Measurements from ENCODE around the gene STARD10.

Gene STARD10

DNA sequence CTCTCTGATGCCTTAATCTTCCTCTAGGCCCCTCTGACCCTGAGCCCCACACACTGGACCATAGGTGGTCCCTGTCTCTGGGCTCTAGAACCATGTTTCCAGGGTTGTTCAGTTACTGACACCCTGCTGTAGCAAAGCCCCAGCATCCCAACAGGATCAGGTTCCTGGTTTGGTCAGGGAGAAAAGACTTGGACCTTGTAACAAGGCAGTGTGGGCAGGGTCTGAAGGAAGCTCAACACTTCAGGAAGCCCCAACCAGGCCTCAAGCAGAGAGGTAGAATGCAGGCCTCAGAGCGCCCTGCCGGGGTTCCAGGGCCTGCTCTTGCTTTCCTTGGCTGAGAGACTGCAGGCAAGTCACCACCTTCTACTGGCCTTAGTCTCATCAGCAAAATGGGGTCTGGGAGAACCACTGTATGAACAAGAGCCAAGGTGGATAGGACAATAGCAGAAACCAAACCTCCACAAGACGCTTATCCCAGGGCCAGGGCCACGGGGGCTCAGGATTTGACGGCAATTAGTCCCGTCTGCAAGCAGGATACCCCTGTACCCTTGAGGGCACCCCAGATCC is 46.5 kb downstream of the STARD10 start:
- 95% methylated on average over 6 of the region's 6 CpGs for WGBS
- no peak overlapping the region for H3K4me3 ChIP-seq (ENCODE audit: low read length)
- H3K27ac ChIP-seq (ENCODE audit: low read depth, low read length), result no peak overlapping the region

DNA sequence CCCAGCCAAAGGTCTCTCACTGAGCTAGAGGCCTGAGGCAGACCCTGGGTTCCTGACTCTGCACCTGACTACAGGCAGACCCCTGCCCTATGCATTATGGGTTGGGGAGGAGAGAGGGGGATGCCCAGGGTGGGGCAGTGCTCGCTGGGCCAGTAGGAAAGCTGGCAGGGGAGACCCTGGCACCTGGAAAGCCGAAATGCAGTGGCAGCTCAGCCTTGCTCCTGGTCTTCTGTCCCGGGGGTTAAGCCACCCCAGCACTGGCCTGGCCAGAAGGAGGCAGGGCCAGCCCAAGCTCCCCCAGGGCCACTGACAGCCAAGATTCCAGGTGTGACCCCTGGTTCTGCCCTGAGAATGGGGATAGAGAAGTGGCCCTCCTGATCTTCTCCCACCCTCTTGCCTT is 47.0 kb downstream of the STARD10 start:
- H3K9me3 ChIP-seq (ENCODE audit: insufficient read depth, low read depth, low read length), result no peaks in the 10 kb centered on the region
- H3K9ac ChIP-seq (ENCODE audit: low read depth, low read length), result no peak overlapping the region
- no peak overlapping the region for H3K4me3 ChIP-seq (ENCODE audit: low read length)
- H3K4me1 ChIP-seq (ENCODE audit: insufficient read depth, low read length), result peaks cover 17% of the 10 kb centered on the region
- H3K36me3 ChIP-seq (ENCODE audit: insufficient read depth, low read length), result no peaks in the 10 kb centered on the region
- H3K27ac ChIP-seq (ENCODE audit: low read depth, low read length), result no peak overlapping the region
- H3K27me3 ChIP-seq (ENCODE audit: insufficient read depth, low read length), result no peaks in the 10 kb centered on the region
- WGBS, result 90% methylated on average over 3 of the region's 3 CpGs

More for the DNA sequence above, 46.5 kb downstream of the STARD10 start:
- Histone ChIP-seq H3K9ac (ENCODE audit: low read depth, low read length) (no peak overlapping the region), H3K4me1 (ENCODE audit: insufficient read depth, low read length) (peaks cover 12% of the 10 kb centered on the region; the same call in 1 of the 2 replicates), H3K9me3 (ENCODE audit: insufficient read depth, low read depth, low read length) (no peaks in the 10 kb centered on the region), H3K27me3 (ENCODE audit: insufficient read depth, low read length) (no peaks in the 10 kb centered on the region), H3K36me3 (ENCODE audit: insufficient read depth, low read length) (no peaks in the 10 kb centered on the region)

DNA sequence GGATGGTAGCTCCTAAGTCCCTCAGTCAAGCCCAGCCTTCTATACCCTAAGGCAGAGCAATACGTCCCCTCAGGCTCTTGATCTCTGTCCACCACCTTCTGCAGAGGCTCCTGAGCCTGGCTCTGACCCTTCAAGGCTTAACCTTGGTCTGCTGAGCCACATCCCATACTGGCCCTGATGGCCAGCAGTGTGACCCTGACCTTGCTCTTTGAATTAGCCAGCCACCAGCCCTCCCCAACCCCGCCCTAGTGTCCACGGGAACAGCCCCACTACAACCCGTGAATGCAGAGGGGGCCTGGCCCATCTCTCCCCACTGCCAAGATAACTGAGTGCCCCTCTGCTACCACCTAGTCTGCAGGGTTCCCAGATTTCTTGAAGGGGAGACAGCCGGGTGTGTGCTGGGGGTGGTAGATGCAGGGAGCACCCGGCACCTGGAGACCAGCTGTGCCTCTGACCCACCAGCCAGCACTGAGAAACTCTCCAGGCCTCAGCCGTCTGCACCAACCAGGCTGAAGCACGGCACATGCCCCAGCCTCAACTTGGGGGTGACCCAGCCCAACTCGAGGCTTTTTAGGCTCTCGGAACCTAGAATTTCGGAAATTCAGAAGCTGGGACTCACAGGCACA is 47.8 kb downstream of the STARD10 start:
- H3K9me3 ChIP-seq (ENCODE audit: insufficient read depth, low read depth, low read length), result no peaks in the 10 kb centered on the region
- WGBS, result 86% methylated on average over 11 of the region's 11 CpGs
- H3K36me3 ChIP-seq (ENCODE audit: insufficient read depth, low read length), result no peaks in the 10 kb centered on the region
- H3K27ac ChIP-seq (ENCODE audit: low read depth, low read length), result no peak overlapping the region
- no peak overlapping the region for H3K9ac ChIP-seq (ENCODE audit: low read depth, low read length)
- H3K4me1 ChIP-seq (ENCODE audit: insufficient read depth, low read length), result peaks cover 21% of the 10 kb centered on the region
- H3K27me3 ChIP-seq (ENCODE audit: insufficient read depth, low read length), result no peaks in the 10 kb centered on the region
- H3K4me3 ChIP-seq (ENCODE audit: low read length), result no peak overlapping the region

DNA sequence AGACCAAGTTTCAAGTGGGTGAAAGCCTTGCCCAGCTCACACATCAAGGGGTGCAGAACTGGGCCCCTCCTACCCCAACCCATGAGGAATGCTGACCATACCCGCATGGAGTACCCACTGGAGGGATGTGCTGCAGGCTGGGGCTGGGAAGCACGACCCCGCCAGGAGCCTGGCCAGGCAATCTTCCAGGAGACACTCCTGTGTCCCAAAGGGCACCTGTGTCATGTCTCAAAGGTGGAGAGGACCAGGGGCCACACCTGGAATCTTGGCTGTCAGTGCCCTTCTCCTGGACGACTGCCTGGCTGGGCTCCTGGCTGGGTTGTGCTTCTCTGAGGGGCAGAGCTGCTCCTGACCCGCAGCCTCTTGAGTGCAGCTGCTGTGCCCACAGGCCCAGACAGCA is 48.3 kb downstream of the STARD10 start:
- H3K4me3 ChIP-seq (ENCODE audit: low read length), result no peak overlapping the region
- no peaks in the 10 kb centered on the region for H3K27me3 ChIP-seq (ENCODE audit: insufficient read depth, low read length)
- 88% methylated on average over 5 of the region's 5 CpGs for WGBS
- H3K9me3 ChIP-seq (ENCODE audit: insufficient read depth, low read depth, low read length), result no peaks in the 10 kb centered on the region
- H3K9ac ChIP-seq (ENCODE audit: low read depth, low read length), result no peak overlapping the region
- H3K27ac ChIP-seq (ENCODE audit: low read depth, low read length), result no peak overlapping the region
- no peaks in the 10 kb centered on the region for H3K36me3 ChIP-seq (ENCODE audit: insufficient read depth, low read length)
- H3K4me1 ChIP-seq (ENCODE audit: insufficient read depth, low read length), result peaks cover 24% of the 10 kb centered on the region

DNA sequence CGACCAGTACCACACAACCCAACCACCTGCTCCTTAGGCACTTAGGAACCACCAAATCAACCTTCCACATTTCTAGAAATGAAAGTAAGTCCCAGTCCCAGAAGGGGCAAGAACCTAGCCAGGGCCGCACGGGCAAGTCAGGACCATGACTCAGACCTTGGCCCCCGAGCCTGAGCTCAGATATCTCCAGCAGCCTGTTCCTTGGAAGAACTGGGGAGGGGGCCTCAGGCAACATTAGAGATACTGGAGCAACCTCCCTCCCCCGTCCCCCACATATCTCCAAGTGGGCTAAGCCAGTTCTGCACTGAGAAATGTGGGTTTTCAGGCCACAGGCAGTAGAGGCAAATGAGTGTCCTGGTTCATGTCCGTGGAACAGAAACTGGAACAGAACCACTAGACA is 49.4 kb downstream of the STARD10 start:
- no peak overlapping the region for H3K4me3 ChIP-seq (ENCODE audit: low read length)
- no peaks in the 10 kb centered on the region for H3K27me3 ChIP-seq (ENCODE audit: insufficient read depth, low read length)
- peaks cover 27% of the 10 kb centered on the region for H3K4me1 ChIP-seq (ENCODE audit: insufficient read depth, low read length)
- no peak overlapping the region for H3K9ac ChIP-seq (ENCODE audit: low read depth, low read length)
- H3K36me3 ChIP-seq (ENCODE audit: insufficient read depth, low read length), result no peaks in the 10 kb centered on the region
- H3K9me3 ChIP-seq (ENCODE audit: insufficient read depth, low read depth, low read length), result no peaks in the 10 kb centered on the region
- no peak overlapping the region for H3K27ac ChIP-seq (ENCODE audit: low read depth, low read length)
- WGBS, result 80% methylated on average over 6 of the region's 6 CpGs

DNA sequence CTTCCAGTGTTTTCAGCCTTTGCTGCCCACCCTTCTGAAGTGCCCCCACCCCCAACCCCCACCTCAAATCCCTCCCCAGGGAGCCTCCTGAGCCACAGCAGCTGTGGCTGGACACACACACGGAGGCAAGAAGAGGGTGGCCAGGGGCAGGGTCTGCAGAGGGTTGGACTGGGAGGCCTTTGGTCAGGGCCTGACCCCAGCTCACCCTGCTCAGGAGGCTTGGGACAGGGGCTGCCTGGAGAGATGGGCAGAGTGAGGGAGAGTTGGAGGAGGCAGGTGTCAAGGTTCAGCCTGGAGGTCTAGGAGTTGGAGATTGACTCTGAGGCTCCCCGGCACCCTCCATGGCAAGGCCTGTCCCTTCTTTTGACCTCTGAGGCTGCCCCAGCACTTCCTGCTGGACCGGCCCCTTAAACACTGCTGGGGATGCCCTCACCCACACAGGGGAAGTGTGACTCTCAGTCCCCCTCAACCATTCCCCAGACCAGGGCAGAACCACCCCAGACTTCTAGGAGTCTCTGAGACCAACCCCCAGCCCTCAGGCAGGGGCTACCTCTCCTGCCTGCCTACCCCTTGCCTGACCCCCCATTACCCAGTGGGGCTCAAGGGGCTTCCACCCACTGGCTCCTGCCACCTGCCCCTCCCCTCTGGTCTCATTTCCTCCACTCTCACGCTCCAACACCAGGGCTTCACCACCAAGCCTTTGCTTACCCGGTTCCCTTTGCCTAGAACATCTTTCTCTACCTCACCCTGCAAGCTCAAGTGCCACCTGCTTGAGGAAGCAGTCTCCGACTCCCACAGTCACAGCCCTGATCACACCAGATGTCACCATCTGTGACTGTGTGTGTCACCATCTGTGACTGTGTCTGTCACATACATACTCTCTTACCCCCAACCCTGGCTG is 50.3 kb downstream of the STARD10 start:
- Histone ChIP-seq H3K27ac (ENCODE audit: low read depth, low read length) (no peak overlapping the region), H3K36me3 (ENCODE audit: insufficient read depth, low read length) (no peaks in the 10 kb centered on the region), H3K4me1 (ENCODE audit: insufficient read depth, low read length) (peaks cover 27% of the 10 kb centered on the region), H3K4me3 (ENCODE audit: low read length) (no peak overlapping the region), H3K9ac (ENCODE audit: low read depth, low read length) (no peak overlapping the region), H3K9me3 (ENCODE audit: insufficient read depth, low read depth, low read length) (no peaks in the 10 kb centered on the region), H3K27me3 (ENCODE audit: insufficient read depth, low read length) (no peaks in the 10 kb centered on the region)
- 75% methylated on average over 6 of the region's 6 CpGs for WGBS

DNA sequence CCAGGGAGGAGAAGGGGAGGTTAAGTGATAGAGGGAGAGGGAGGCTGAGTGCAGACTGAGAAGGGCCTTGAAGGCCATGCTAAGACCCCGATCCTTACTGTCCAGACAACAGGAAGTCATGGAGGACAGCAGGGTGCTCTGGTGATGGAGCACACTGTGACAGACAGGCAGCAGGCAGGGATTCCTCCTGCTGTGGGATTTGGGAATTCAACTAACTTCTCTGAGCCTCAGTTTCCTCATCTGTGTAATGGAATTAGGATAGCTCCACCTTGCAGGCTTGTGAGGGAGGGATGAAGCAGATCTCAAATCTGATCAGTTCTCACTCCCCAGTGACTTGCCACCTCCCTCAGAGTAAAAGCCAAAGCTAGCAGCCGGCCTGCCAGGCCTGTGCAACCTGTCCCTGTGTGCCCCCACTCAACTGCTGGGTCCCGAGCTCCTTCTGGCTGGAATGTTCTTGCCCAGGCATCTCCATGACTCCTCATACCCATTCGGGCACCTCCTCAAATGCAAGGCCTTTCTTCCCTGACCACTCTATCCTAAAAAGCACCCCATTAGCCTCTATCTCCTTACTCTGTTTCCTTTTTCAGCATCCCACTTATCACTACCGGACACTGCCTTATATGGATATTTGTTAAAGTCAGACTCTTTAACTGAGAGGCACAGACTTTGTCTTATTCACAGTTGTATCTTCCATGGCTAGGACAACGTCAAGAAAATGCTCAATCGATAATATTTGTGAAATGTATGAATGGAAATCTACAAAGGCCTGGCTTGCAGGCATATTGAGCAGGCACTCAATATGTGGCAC is 51.1 kb downstream of the STARD10 start:
- Histone ChIP-seq H3K9me3 (ENCODE audit: insufficient read depth, low read depth, low read length) (no peaks in the 10 kb centered on the region), H3K4me1 (ENCODE audit: insufficient read depth, low read length) (peaks cover 27% of the 10 kb centered on the region), H3K9ac (ENCODE audit: low read depth, low read length) (no peak overlapping the region), H3K4me3 (ENCODE audit: low read length) (no peak overlapping the region), H3K36me3 (ENCODE audit: insufficient read depth, low read length) (no peaks in the 10 kb centered on the region), H3K27me3 (ENCODE audit: insufficient read depth, low read length) (no peaks in the 10 kb centered on the region), H3K27ac (ENCODE audit: low read depth, low read length) (no peak overlapping the region)
- 93% methylated on average over 7 of the region's 7 CpGs for WGBS

DNA sequence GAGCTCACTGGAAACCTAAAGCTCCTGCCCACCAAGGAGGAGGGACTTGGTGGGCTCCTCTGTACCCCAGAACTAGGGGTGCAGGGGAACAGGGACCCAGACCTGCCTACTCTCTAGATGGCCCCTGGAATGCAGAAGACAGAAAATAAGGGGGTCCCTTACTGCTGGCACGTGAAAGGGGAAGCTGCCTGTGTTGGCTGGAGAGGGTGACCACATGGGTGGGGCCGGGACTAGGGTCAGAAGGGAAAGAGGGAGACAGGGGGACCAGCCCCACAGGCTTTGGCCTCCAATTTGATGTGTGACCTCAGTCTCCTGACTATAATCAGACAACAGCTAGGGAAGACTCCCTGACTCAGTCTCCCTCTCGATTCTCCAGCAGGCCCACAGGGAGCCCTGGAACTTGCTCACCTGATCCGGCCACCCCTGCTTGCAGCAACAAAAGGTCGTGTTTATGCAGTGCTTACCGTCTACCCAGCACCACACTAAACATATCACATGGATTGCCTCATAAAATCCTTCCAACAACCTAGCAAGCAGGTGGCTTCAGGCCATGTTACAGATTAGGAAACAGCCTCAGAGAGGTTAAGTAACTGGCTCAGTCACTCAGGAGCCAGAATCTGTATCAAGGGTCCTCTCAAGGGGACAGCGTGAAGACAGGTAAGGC is 51.9 kb downstream of the STARD10 start:
- Histone ChIP-seq H3K9ac (ENCODE audit: low read depth, low read length) (peak overlapping the region; percentile 45), H3K4me3 (ENCODE audit: low read length) (no peak overlapping the region), H3K27ac (ENCODE audit: low read depth, low read length) (peak overlapping the region; percentile 73)

DNA sequence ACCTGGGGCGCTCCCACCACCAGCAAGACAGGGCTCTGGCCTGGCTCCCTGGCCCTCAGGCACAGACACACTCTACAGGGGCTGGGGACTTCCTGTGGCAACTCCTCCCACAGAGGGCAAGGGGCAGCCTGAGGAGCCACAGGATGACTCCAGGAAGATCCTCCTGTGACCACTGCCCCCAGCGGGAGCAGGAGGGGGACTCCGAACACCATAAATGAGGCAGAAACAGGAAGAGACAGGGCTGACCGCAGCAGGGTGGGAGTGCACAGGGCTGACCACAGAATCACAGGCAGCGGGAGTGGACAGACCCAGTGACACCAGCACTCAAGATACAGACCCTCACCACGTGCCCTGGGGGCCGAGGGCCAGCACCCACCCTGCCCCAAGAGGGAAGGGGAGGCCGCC is 52.4 kb downstream of the STARD10 start:
- Histone ChIP-seq H3K27ac (ENCODE audit: low read depth, low read length) (peak overlapping the region; percentile 73), H3K36me3 (ENCODE audit: insufficient read depth, low read length) (no peaks in the 10 kb centered on the region; the same call in 1 of the 2 replicates), H3K4me1 (ENCODE audit: insufficient read depth, low read length) (peaks cover 25% of the 10 kb centered on the region), H3K9ac (ENCODE audit: low read depth, low read length) (peak overlapping the region; percentile 45), H3K27me3 (ENCODE audit: insufficient read depth, low read length) (no peaks in the 10 kb centered on the region), H3K4me3 (ENCODE audit: low read length) (no peak overlapping the region), H3K9me3 (ENCODE audit: insufficient read depth, low read depth, low read length) (no peaks in the 10 kb centered on the region)
- WGBS, result 58% methylated on average over 8 of the region's 8 CpGs

More for the DNA sequence above, 51.9 kb downstream of the STARD10 start:
- Histone ChIP-seq H3K27me3 (ENCODE audit: insufficient read depth, low read length) (no peaks in the 10 kb centered on the region), H3K4me1 (ENCODE audit: insufficient read depth, low read length) (peaks cover 24% of the 10 kb centered on the region), H3K9me3 (ENCODE audit: insufficient read depth, low read depth, low read length) (no peaks in the 10 kb centered on the region), H3K36me3 (ENCODE audit: insufficient read depth, low read length) (no peaks in the 10 kb centered on the region; the same call in 1 of the 2 replicates)
- WGBS, result 83% methylated on average over 7 of the region's 7 CpGs

DNA sequence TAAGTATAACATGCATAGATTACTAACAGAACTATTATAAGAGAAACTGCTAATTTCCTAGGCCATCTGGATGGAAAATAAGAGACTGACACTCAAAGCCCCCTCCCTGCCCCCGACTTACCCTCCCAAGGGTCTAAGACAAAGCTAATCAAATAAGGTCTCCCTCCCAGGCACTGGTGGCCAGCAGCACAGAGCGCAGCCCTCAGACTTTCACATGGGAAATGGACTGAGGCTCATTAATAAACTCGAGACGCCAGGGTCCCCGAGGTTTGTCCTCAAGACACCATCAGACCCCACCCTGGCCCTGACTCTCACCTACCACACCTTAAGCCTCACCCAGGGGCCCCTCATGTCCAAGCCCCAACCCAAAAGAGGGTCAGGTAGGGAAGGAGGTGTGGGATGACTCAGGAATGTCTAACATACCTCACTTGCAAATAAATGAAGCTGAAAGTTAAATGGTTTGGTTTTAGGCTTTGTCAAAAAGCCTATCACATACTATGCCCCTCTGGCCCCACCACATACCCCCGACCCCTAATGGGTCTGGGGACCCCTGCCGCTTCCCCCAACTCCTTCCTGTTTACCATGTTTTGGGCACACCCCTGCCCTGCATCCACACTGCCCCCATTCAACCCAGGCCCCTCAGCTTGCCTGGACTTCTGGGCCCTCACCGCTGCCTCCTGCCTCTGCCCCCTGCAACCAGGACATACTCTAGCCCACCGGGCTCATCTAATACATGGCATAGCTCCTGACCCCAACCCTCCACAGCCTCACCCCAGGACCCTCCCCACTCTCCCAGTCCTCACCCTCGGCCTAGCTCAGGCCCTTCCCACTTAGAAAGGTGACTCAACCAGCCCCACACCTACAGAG is 53.1 kb downstream of the STARD10 start:
- Histone ChIP-seq H3K4me1 (ENCODE audit: insufficient read depth, low read length) (peaks cover 31% of the 10 kb centered on the region), H3K4me3 (ENCODE audit: low read length) (no peak overlapping the region), H3K27ac (ENCODE audit: low read depth, low read length) (peak overlapping the region; percentile 73), H3K9me3 (ENCODE audit: insufficient read depth, low read depth, low read length) (no peaks in the 10 kb centered on the region), H3K27me3 (ENCODE audit: insufficient read depth, low read length) (no peaks in the 10 kb centered on the region), H3K9ac (ENCODE audit: low read depth, low read length) (peak overlapping the region; percentile 48), H3K36me3 (ENCODE audit: insufficient read depth, low read length) (no peaks in the 10 kb centered on the region; the same call in 1 of the 2 replicates)
- 58% methylated on average over 10 of the region's 10 CpGs for WGBS
